ENCODE data around the gene ATRNL1. TPM values are rescaled to one million over a fixed set of nuclear protein-coding genes. Genes with fewer than 3 reads are reported as not detected.

ATRNL1 gene
- total RNA-seq, 1 experiment from 2014 or later: 8.8 TPM

- CTCF ChIA-PET: no interaction called here
- Mint-ChIP-seq H3K4me1 (ENCODE audit: low read depth, unreplicated experiment) (no peaks in the 10 kb centered on the region), H3K9me3 (ENCODE audit: low read depth, unreplicated experiment) (no peaks in the 10 kb centered on the region), H3K4me3 (ENCODE audit: low read depth, unreplicated experiment) (no peak overlapping the region), H3K36me3 (ENCODE audit: insufficient read depth, unreplicated experiment) (no peaks in the 10 kb centered on the region), H3K27me3 (ENCODE audit: unreplicated experiment) (no peaks in the 10 kb centered on the region), H3K27ac (ENCODE audit: unreplicated experiment) (no peak overlapping the region)
- TF ChIP-seq CTCF (IDR thresholded peaks at IDR 0.05; ENCODE audit: unreplicated experiment): no peak
- intact Hi-C loops (cut with micrococcal nuclease; ENCODE audit: unreplicated experiment): no loop called here
- DNase-seq: no peak
- no TSS peak for BruUV-seq (replicated peaks)
These were observed 556.1 kb downstream of the ATRNL1 start for GRCh38 chr10:115649217-115649616.

- Mint-ChIP-seq H3K27ac (ENCODE audit: unreplicated experiment) (no peak overlapping the region), H3K9me3 (ENCODE audit: low read depth, unreplicated experiment) (no peaks in the 10 kb centered on the region), H3K4me1 (ENCODE audit: low read depth, unreplicated experiment) (no peaks in the 10 kb centered on the region), H3K27me3 (ENCODE audit: unreplicated experiment) (no peaks in the 10 kb centered on the region), H3K36me3 (ENCODE audit: insufficient read depth, unreplicated experiment) (no peaks in the 10 kb centered on the region), H3K4me3 (ENCODE audit: low read depth, unreplicated experiment) (no peak overlapping the region)
- CTCF ChIA-PET: no interaction called here
- no peak for TF ChIP-seq CTCF (IDR thresholded peaks at IDR 0.05; ENCODE audit: unreplicated experiment)
- intact Hi-C loops (cut with micrococcal nuclease; ENCODE audit: unreplicated experiment): no loop called here
- DNase-seq: no peak
- no TSS peak for BruUV-seq (replicated peaks)
These were observed 560.3 kb downstream of the ATRNL1 start for GRCh38 chr10:115653473-115653872.

GRCh38 chr10:115654961-115655360 lies 561.8 kb downstream of the ATRNL1 start:
- Mint-ChIP-seq H3K4me3 (ENCODE audit: low read depth, unreplicated experiment) (no peak overlapping the region), H3K27me3 (ENCODE audit: unreplicated experiment) (no peaks in the 10 kb centered on the region), H3K9me3 (ENCODE audit: low read depth, unreplicated experiment) (no peaks in the 10 kb centered on the region), H3K27ac (ENCODE audit: unreplicated experiment) (no peak overlapping the region), H3K36me3 (ENCODE audit: insufficient read depth, unreplicated experiment) (no peaks in the 10 kb centered on the region), H3K4me1 (ENCODE audit: low read depth, unreplicated experiment) (no peaks in the 10 kb centered on the region)
- no TSS peak for BruUV-seq (replicated peaks)
- CTCF ChIA-PET: no interaction called here
- no peak for DNase-seq
- intact Hi-C loops (cut with micrococcal nuclease; ENCODE audit: unreplicated experiment): no loop called here
- no peak for TF ChIP-seq CTCF (IDR thresholded peaks at IDR 0.05; ENCODE audit: unreplicated experiment)

- DNase-seq: no peak
- Mint-ChIP-seq H3K9me3 (ENCODE audit: low read depth, unreplicated experiment) (no peaks in the 10 kb centered on the region), H3K4me3 (ENCODE audit: low read depth, unreplicated experiment) (no peak overlapping the region), H3K4me1 (ENCODE audit: low read depth, unreplicated experiment) (no peaks in the 10 kb centered on the region), H3K27ac (ENCODE audit: unreplicated experiment) (no peak overlapping the region), H3K27me3 (ENCODE audit: unreplicated experiment) (no peaks in the 10 kb centered on the region), H3K36me3 (ENCODE audit: insufficient read depth, unreplicated experiment) (no peaks in the 10 kb centered on the region)
- CTCF ChIA-PET: no interaction called here
- no peak for TF ChIP-seq CTCF (IDR thresholded peaks at IDR 0.05; ENCODE audit: unreplicated experiment)
- BruUV-seq (replicated peaks): no TSS peak
- intact Hi-C loops (cut with micrococcal nuclease; ENCODE audit: unreplicated experiment): no loop called here
These were observed 564.1 kb downstream of the ATRNL1 start for GRCh38 chr10:115657161-115657860.

All from Calu3 (cell line).